ENCODE results near the gene LETM1.

GRCh38 chr4:1800805-1801204, 55.2 kb downstream of the LETM1 start:
- TF ChIP-seq CTCF (IDR thresholded peaks at IDR 0.05) (no peak), POLR2A (IDR thresholded peaks at IDR 0.05) (no peak)

All from adrenal gland (tissue), 5 donors.